ENCODE results near the gene OS9.

The OS9 gene

GRCh38 chr12:57732726-57733593, 39.0 kb downstream of the OS9 start:
- no peaks in the 10 kb centered on the region for H3K9me3 ChIP-seq (ENCODE audit: control insufficient read depth, insufficient read depth, low read length)
- H3K4me1 ChIP-seq (ENCODE audit: insufficient read depth, low read length) = peaks cover 9% of the 10 kb centered on the region
- no peak overlapping the region for H3K9ac ChIP-seq (ENCODE audit: low read depth, low read length)
- H3K36me3 ChIP-seq (ENCODE audit: insufficient read depth, low read length) = no peaks in the 10 kb centered on the region

GRCh38 chr12:57733928-57734327, 40.0 kb downstream of the OS9 start:
- Histone ChIP-seq H3K9me3 (ENCODE audit: control insufficient read depth, insufficient read depth, low read length) (no peaks in the 10 kb centered on the region), H3K4me1 (ENCODE audit: insufficient read depth, low read length) (peaks cover 9% of the 10 kb centered on the region), H3K36me3 (ENCODE audit: insufficient read depth, low read length) (no peaks in the 10 kb centered on the region), H3K9ac (ENCODE audit: low read depth, low read length) (no peak overlapping the region)

- H3K4me1 ChIP-seq (ENCODE audit: insufficient read depth, low read length) = peaks cover 15% of the 10 kb centered on the region
- H3K9me3 ChIP-seq (ENCODE audit: control insufficient read depth, insufficient read depth, low read length) = no peaks in the 10 kb centered on the region
- H3K36me3 ChIP-seq (ENCODE audit: insufficient read depth, low read length) = no peaks in the 10 kb centered on the region
- H3K9ac ChIP-seq (ENCODE audit: low read depth, low read length) = no peak overlapping the region
Observed at GRCh38 chr12:57734591-57734990, 40.7 kb downstream of the OS9 start.

- Histone ChIP-seq H3K9ac (ENCODE audit: low read depth, low read length) (no peak overlapping the region), H3K9me3 (ENCODE audit: control insufficient read depth, insufficient read depth, low read length) (no peaks in the 10 kb centered on the region), H3K36me3 (ENCODE audit: insufficient read depth, low read length) (no peaks in the 10 kb centered on the region), H3K4me1 (ENCODE audit: insufficient read depth, low read length) (peaks cover 16% of the 10 kb centered on the region)
Observed at GRCh38 chr12:57735198-57735855, 41.4 kb downstream of the OS9 start.

- Histone ChIP-seq H3K36me3 (ENCODE audit: insufficient read depth, low read length) (no peaks in the 10 kb centered on the region), H3K9me3 (ENCODE audit: control insufficient read depth, insufficient read depth, low read length) (no peaks in the 10 kb centered on the region), H3K4me1 (ENCODE audit: insufficient read depth, low read length) (peaks cover 16% of the 10 kb centered on the region), H3K9ac (ENCODE audit: low read depth, low read length) (peak overlapping the region; percentile 37; the same call in 1 of the 2 replicates)
Observed at GRCh38 chr12:57735952-57736740, 42.2 kb downstream of the OS9 start.

GRCh38 chr12:57736741-57737466, 43.0 kb downstream of the OS9 start:
- Histone ChIP-seq H3K4me1 (ENCODE audit: insufficient read depth, low read length) (peaks cover 16% of the 10 kb centered on the region), H3K36me3 (ENCODE audit: insufficient read depth, low read length) (no peaks in the 10 kb centered on the region), H3K9ac (ENCODE audit: low read depth, low read length) (peak overlapping the region; percentile 37; the same call in 1 of the 2 replicates), H3K9me3 (ENCODE audit: control insufficient read depth, insufficient read depth, low read length) (no peaks in the 10 kb centered on the region)

- H3K36me3 ChIP-seq (ENCODE audit: insufficient read depth, low read length) = no peaks in the 10 kb centered on the region
- peaks cover 16% of the 10 kb centered on the region for H3K4me1 ChIP-seq (ENCODE audit: insufficient read depth, low read length)
- H3K9ac ChIP-seq (ENCODE audit: low read depth, low read length) = peak overlapping the region; percentile 29; the same call in 1 of the 2 replicates
- H3K9me3 ChIP-seq (ENCODE audit: control insufficient read depth, insufficient read depth, low read length) = no peaks in the 10 kb centered on the region
Observed at GRCh38 chr12:57737467-57738460, 43.8 kb downstream of the OS9 start.

- Histone ChIP-seq H3K9me3 (ENCODE audit: control insufficient read depth, insufficient read depth, low read length) (no peaks in the 10 kb centered on the region), H3K4me1 (ENCODE audit: insufficient read depth, low read length) (peaks cover 16% of the 10 kb centered on the region), H3K36me3 (ENCODE audit: insufficient read depth, low read length) (no peaks in the 10 kb centered on the region), H3K9ac (ENCODE audit: low read depth, low read length) (peak within 1 kb of the TSS; percentile 29; the same call in 1 of the 2 replicates)
Observed at GRCh38 chr12:57738661-57739237, 44.8 kb downstream of the OS9 start, which contains the start of gene AGAP2. Gene AGAP2 (minus strand): TSS chr12:57738742. CDS start chr12:57738246, 496 bp downstream.

GRCh38 chr12:57739387-57739786, 45.5 kb downstream of the OS9 start:
- H3K9me3 ChIP-seq (ENCODE audit: control insufficient read depth, insufficient read depth, low read length) = no peaks in the 10 kb centered on the region
- peak overlapping the region; percentile 13; the same call in 1 of the 2 replicates for H3K9ac ChIP-seq (ENCODE audit: low read depth, low read length)
- H3K4me1 ChIP-seq (ENCODE audit: insufficient read depth, low read length) = peaks cover 16% of the 10 kb centered on the region
- no peaks in the 10 kb centered on the region for H3K36me3 ChIP-seq (ENCODE audit: insufficient read depth, low read length)

GRCh38 chr12:57739914-57740538, 46.1 kb downstream of the OS9 start:
- no peaks in the 10 kb centered on the region for H3K9me3 ChIP-seq (ENCODE audit: control insufficient read depth, insufficient read depth, low read length)
- no peaks in the 10 kb centered on the region for H3K36me3 ChIP-seq (ENCODE audit: insufficient read depth, low read length)
- no peak overlapping the region for H3K9ac ChIP-seq (ENCODE audit: low read depth, low read length)
- peaks cover 12% of the 10 kb centered on the region for H3K4me1 ChIP-seq (ENCODE audit: insufficient read depth, low read length)

GRCh38 chr12:57740656-57741412, 46.9 kb downstream of the OS9 start:
- Histone ChIP-seq H3K9ac (ENCODE audit: low read depth, low read length) (no peak overlapping the region), H3K36me3 (ENCODE audit: insufficient read depth, low read length) (no peaks in the 10 kb centered on the region), H3K4me1 (ENCODE audit: insufficient read depth, low read length) (peaks cover 10% of the 10 kb centered on the region), H3K9me3 (ENCODE audit: control insufficient read depth, insufficient read depth, low read length) (no peaks in the 10 kb centered on the region)

GRCh38 chr12:57741413-57741789, 47.5 kb downstream of the OS9 start:
- Histone ChIP-seq H3K36me3 (ENCODE audit: insufficient read depth, low read length) (no peaks in the 10 kb centered on the region), H3K9ac (ENCODE audit: low read depth, low read length) (peak overlapping the region; percentile 22; the same call in 1 of the 2 replicates), H3K4me1 (ENCODE audit: insufficient read depth, low read length) (peaks cover 10% of the 10 kb centered on the region), H3K9me3 (ENCODE audit: control insufficient read depth, insufficient read depth, low read length) (no peaks in the 10 kb centered on the region)
